ENCODE measurements around the gene ZNF710. TPM values are rescaled to one million over a fixed set of nuclear protein-coding genes. Genes with fewer than 3 reads are reported as not detected.
"Not testable (repeated sequence)": the region's sequence is repeated elsewhere in the genome, so short reads cannot be mapped to it uniquely, and the experiment has no call there.

Gene ZNF710, protein sequence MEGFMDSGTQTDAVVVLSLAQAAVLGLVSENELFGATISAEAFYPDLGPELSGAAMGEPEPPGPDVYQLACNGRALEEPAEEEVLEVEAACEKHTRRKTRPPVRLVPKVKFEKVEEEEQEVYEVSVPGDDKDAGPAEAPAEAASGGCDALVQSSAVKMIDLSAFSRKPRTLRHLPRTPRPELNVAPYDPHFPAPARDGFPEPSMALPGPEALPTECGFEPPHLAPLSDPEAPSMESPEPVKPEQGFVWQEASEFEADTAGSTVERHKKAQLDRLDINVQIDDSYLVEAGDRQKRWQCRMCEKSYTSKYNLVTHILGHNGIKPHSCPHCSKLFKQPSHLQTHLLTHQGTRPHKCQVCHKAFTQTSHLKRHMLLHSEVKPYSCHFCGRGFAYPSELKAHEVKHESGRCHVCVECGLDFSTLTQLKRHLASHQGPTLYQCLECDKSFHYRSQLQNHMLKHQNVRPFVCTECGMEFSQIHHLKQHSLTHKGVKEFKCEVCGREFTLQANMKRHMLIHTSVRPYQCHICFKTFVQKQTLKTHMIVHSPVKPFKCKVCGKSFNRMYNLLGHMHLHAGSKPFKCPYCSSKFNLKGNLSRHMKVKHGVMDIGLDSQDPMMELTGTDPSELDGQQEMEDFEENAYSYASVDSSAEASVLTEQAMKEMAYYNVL
- total RNA-seq, result 10 to 100 TPM in 3 of 4 donors, 1 to 10 TPM in 1; 7.3 to 13.2 (median 11.4) TPM

DNA sequence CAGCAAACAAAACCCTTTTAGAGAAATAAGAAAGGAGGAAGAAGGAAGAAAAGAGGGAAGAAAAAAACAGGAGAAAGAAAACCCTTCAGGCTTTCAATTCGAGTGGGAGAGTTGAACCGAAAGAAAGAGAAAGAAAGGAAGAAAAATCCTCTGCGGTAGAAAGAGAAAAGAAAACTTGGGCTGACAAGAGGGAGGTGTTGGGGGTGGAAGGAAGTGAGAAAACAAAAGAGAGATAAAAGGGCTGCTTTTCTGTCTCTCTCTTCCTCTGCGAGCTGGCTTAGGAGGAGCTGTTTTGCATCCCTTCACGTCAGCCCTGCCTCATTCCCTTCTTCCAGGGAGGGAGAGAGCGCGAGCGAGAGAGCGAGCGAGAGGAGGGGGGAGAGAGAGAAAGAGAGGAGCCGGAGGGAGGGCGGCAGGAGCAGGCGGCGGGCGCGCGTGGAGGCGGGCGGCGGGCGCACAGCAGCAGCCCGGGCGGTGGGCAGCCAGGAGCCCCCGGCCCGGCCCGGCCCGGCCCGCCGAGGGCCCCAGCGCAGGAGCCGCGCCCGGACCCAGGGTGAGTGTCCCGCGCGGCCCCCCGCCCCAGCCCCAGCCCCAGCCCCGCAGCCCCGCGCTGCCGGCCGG is at the start of gene ZNF710:
Gene ZNF710 (plus strand): TSS at position 263 of the 621 bp plus-strand sequence. CDS start 65,814 bp downstream, outside the sequence.
- H3K36me3 ChIP-seq, result no peaks in the 10 kb centered on the region
- no peaks in the 10 kb centered on the region for H3K27me3 ChIP-seq
- 0 to 4% methylated on average over 6 to 13 of the region's 42 CpGs for WGBS, 2 donors (ENCODE audit: low coverage in 1 of 2)
- TF ChIP-seq POLR2AphosphoS5 (IDR thresholded peaks at IDR 0.05) (no peak), POLR2A (IDR thresholded peaks at IDR 0.05) (peak; percentile 21 to 32), EP300 (IDR thresholded peaks at IDR 0.05) (no peak)
- TF ChIP-seq, protein P1, sequence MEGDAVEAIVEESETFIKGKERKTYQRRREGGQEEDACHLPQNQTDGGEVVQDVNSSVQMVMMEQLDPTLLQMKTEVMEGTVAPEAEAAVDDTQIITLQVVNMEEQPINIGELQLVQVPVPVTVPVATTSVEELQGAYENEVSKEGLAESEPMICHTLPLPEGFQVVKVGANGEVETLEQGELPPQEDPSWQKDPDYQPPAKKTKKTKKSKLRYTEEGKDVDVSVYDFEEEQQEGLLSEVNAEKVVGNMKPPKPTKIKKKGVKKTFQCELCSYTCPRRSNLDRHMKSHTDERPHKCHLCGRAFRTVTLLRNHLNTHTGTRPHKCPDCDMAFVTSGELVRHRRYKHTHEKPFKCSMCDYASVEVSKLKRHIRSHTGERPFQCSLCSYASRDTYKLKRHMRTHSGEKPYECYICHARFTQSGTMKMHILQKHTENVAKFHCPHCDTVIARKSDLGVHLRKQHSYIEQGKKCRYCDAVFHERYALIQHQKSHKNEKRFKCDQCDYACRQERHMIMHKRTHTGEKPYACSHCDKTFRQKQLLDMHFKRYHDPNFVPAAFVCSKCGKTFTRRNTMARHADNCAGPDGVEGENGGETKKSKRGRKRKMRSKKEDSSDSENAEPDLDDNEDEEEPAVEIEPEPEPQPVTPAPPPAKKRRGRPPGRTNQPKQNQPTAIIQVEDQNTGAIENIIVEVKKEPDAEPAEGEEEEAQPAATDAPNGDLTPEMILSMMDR (IDR thresholded peaks at IDR 0.05), result no peak
- peak; percentile 51 for ATAC-seq
- peak within 1 kb of the TSS; percentile 72 to 92 (median 90) for H3K27ac ChIP-seq
- peak within 1 kb of the TSS; percentile 81 to 94 for H3K4me3 ChIP-seq
- H3K9me3 ChIP-seq, result no peaks in the 10 kb centered on the region
- peaks cover 0 to 59% (median 28%) of the 10 kb centered on the region in 3 donors for H3K4me1 ChIP-seq

DNA sequence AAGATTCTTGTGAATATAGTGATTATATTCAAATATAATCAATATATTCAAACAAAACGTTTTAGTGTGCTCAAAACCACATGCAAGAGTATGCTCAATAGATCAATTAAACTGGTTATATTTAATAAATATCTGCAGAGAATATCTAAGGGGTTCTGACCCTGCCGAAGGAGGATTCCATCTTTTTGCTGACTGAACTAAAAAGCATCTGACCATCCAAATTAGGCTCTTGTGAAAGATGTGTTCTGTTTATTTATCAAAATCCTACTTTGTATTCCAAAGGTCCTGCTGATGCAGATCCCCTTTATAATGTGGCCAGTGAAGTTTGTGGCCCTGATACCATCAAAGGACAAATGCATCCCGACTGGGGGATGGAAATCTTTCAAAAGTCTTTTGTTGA is 46.6 kb upstream of the ZNF710 start:
- no peak for ATAC-seq
- 63 to 66% methylated on average over 3 of the region's 3 CpGs for whole genome bisulfite sequencing, 2 donors (ENCODE audit: low coverage in 1 of 2)
- H3K27ac ChIP-seq, result no peak overlapping the region
- no peaks in the 10 kb centered on the region for H3K27me3 ChIP-seq
- H3K36me3 ChIP-seq, result no peaks in the 10 kb centered on the region
- no peak overlapping the region for H3K4me3 ChIP-seq
- H3K9me3 ChIP-seq, result no peaks in the 10 kb centered on the region
- TF ChIP-seq EP300 (IDR thresholded peaks at IDR 0.05), result no peak
- TF ChIP-seq POLR2A (IDR thresholded peaks at IDR 0.05), result no peak
- TF ChIP-seq, protein P1 (IDR thresholded peaks at IDR 0.05), result no peak
- no peak for TF ChIP-seq POLR2AphosphoS5 (IDR thresholded peaks at IDR 0.05)
- no peaks in the 10 kb centered on the region for H3K4me1 ChIP-seq

DNA sequence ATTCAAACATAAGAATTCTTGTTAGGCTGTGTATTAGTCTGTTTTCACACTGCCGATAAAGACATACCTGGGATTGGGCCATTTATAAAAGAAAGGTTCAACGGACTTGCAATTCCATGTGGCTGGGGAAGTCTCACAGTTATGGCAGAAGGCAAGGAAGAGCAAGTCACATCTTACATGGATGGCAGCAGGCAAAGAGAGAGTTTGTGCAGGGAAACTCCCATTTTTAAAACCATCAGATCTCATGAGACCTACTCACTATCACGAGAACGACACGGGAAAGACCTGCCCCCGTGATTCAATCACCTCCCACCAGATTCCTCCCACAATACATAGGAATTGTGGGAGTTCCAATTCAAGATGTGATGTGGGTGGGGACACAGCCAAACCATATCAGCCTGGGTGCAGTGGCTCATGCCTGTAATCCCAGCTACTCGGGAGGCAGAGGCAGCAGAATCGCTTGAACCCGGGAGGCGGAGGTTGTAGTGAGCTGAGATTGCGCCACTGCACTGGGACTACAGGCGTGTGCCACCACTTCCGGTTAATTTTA is 45.6 kb upstream of the ZNF710 start:
- H3K27me3 ChIP-seq, H3K4me1 ChIP-seq, ATAC-seq, H3K27ac ChIP-seq, H3K9me3 ChIP-seq, H3K36me3 ChIP-seq, H3K4me3 ChIP-seq: not testable (repeated sequence)
- WGBS, 2 donors (ENCODE audit: low coverage in 1 of 2), result 90 to 91% methylated on average over 8 to 12 of the region's 13 CpGs

DNA sequence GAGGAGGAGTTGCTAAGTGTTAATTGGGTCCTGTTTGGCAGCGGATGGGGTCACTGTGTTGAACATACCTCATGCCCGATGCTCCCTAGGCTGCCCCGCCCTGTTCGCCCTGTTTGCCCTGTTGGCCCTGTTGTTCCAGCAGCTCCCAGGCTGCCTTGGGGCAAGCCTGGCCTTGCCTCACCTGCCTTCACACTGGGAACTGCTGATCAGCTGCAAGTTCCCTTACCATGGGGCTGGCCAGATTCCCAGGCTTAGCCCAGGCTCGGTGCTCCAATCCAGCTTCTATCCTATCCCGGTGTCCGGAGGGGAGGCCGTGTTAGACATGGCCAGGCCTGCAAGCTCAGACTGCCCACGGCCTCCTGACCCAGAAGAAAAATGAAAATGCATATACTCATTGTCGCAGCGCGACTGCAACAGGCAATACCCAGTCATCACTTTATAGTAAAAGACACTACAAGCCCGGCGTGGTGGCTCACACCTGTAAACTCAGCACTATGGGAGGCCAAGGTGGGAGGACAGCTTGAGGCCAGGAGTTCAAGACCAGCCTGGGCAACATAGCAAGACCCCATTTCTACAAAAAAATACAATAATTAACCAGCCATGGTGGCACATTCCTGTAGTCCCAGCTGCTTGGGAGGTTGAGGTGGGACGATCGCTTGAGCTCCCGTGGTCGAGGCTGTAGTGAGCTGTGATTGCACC is 42.9 kb upstream of the ZNF710 start:
- 92% methylated on average over 5 of the region's 18 CpGs; no CpG with 5 or more reads in 1 of the 2 donors for WGBS, 2 donors (ENCODE audit: low coverage in 1 of 2)
- TF ChIP-seq POLR2AphosphoS5 (IDR thresholded peaks at IDR 0.05), result no peak
- TF ChIP-seq EP300 (IDR thresholded peaks at IDR 0.05), result no peak
- TF ChIP-seq, protein P1 (IDR thresholded peaks at IDR 0.05), result no peak
- no peak for TF ChIP-seq POLR2A (IDR thresholded peaks at IDR 0.05)
- no peaks in the 10 kb centered on the region for H3K9me3 ChIP-seq
- no peaks in the 10 kb centered on the region for H3K4me1 ChIP-seq
- H3K4me3 ChIP-seq, result no peak overlapping the region
- ATAC-seq, result no peak
- H3K36me3 ChIP-seq, result no peaks in the 10 kb centered on the region
- no peaks in the 10 kb centered on the region for H3K27me3 ChIP-seq
- H3K27ac ChIP-seq, result no peak overlapping the region
